ENCODE results near the gene RNF151.
A peak's percentile ranks its signal among the peaks of the same experiment; 100 is the strongest.

RNF151 gene

GRCh38 chr16:1993731-1994131, 27.1 kb downstream of the RNF151 start:
- no peak for DNase-seq

DNA sequence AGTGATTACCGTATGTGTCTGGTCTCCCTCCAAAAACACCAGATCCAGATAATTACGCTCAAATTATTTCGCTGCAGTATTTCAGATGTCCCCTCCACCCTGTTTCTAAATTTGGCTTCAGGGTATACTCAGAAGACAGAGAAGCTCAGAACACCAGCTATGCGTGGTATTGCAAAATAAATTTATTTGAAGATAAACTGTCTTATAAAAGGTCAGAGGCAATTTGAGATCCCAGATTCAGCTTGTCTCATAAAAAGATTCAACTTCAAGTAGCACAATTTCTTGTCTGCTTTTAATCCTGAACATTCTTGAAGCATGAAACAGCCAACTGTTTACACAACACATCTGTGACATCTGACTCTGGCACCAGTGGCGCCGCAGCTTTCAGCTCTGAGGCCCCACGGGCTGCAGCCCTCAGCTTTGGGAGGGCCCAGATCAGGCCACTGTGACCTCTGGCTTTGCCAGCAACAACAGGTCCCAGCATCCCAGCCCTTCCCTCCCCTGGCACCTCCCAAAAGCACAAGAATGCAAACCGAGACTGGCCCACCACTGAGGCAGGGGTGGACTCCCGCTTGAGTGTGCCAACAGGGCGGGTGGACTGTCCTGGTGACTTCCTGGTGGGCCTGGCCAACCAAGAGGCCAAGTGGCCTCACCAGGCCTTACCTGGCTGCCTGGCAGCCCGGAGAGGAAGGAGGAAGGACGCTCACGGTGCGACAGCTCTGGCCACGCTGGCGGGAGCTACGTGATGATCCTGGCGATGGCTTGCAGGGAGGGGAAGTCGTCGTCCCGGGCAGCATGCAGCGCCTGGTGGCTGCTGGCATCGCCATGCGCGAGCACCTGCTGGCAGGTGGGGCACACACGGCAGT, 31.1 kb downstream of the RNF151 start:
- DNase-seq: no peak

DNA sequence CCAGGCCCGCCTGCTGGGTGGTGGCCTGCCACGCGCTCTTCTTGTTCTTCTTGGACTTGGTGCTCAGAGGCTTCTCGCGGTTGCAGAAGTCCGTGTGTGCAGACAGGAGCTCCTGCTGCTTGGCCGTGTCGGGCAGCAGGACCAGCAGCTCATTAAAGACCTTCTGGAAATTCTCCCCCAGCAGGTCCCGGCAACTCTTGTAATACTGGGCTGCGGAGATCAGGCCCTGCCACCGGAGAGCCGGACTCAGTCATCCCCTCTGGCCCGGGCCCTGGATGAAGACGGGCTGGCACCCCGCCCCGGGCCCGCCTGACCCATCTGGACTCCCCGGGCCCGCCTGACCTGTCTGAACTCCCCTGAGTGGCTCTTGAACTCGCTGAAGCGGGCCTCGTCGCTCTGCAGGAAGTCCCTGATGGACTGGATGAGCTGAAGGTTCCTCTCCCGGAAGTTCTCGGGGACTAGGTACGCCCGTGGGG, 31.7 kb downstream of the RNF151 start:
- no peak for DNase-seq

- no peak for DNase-seq
These were observed 32.5 kb downstream of the RNF151 start for GRCh38 chr16:1998852-1999801.

- DNase-seq: no peak
These were observed 33.3 kb downstream of the RNF151 start for GRCh38 chr16:1999866-2000514.

DNA sequence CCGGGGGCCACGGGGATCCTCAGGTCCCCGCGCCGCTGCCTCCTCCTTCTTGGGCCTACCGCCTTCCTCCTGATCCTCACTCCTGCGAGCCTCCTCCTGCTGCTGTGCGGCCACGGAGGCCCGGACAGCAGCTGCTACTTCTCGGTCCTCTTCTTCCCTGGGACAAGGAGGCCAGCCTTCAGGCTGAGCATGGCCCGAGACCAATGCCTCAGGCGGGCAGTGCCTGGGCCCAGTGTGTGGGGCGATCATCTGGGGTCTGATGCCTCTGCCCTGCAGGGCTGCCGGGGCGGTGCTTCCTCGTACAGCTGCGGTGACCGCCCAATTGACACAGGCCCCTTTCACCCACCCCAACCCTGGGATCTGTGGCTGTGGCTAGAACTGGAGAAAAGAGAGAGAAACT, 34.4 kb downstream of the RNF151 start:
- no peak for DNase-seq

- no peak for DNase-seq
These were observed 35.0 kb downstream of the RNF151 start for GRCh38 chr16:2001456-2002355.

- no peak for DNase-seq
These were observed 36.0 kb downstream of the RNF151 start for GRCh38 chr16:2002406-2003230.

- DNase-seq: no peak
These were observed 36.7 kb downstream of the RNF151 start for GRCh38 chr16:2003231-2003826.

GRCh38 chr16:2003827-2004641, 37.4 kb downstream of the RNF151 start:
- peak; percentile 87 for DNase-seq

DNA sequence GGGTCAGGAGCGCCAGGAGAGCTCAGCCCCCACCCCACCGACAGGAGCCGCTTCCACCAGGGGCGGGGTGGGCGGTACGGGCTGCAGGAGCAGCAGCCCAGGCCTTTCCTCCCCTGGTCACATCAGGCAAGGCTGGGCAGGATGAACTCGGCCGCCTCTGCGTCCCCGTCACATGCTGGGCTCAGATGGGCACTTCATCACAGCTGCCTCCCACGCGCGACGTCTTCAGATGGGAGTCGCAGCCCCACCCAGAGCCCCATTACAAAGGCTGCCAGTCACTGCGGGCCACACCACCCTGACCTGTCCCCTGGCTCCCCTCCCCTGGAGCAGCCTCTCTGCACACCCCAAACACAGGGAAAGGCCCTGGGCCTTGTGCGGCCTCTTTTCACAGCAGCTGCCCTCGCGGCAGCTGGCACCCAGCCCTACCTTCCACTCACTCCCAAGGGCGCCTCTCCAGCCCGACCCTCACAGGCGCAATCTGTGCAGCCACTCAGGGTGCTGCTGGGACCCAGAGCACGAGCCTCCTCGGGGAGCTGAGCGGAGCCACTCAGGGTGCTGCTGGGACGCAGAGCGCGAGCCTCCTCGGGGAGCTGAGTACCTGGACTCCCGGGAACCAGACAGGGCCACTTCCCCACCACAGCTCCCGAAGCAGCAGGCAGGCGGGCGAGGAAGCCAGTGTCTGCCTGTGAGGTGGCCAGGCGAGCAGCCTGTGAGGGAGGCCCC, 38.3 kb downstream of the RNF151 start:
- DNase-seq: peak; percentile 68

DNA sequence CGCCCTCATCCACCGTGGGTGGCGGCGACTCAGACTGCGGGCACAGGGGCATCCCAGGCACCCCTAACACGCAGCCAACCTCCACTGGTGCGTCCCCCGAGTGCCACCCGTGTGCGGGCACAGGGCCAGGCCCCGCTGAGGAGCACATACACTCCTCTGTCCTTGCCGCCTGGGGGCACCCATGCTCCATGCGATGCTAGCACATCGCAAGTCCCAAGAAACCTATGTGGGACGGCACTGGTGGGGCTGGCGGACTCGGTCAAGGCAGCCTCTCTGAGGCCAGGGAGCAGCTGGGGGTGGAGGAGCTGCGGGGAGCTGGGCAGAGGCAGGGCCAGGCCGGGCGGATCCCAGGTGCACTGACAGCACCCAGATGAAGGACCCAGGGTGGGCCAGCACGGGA, 39.0 kb downstream of the RNF151 start:
- DNase-seq: peak; percentile 15

DNA sequence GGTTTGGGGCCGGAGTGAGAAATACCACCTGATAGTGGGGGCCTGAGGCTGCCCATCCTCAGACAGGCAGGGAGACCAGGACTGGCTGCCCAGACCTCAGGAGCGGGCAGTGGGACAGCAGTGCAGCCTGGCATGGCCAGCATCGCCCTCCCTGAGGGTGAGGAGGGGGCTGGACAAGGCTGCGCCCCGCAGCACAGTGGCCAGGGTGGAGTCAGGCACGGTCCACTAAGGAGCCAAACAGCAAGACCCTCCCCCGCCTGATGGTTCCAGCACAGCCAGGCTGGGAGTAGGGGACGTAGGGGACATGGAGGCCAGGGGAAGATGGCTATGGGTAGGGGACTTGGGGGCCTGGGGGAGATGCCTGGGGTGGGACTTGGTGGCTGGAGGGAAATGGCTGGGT, 39.7 kb downstream of the RNF151 start:
- no peak for DNase-seq

DNA sequence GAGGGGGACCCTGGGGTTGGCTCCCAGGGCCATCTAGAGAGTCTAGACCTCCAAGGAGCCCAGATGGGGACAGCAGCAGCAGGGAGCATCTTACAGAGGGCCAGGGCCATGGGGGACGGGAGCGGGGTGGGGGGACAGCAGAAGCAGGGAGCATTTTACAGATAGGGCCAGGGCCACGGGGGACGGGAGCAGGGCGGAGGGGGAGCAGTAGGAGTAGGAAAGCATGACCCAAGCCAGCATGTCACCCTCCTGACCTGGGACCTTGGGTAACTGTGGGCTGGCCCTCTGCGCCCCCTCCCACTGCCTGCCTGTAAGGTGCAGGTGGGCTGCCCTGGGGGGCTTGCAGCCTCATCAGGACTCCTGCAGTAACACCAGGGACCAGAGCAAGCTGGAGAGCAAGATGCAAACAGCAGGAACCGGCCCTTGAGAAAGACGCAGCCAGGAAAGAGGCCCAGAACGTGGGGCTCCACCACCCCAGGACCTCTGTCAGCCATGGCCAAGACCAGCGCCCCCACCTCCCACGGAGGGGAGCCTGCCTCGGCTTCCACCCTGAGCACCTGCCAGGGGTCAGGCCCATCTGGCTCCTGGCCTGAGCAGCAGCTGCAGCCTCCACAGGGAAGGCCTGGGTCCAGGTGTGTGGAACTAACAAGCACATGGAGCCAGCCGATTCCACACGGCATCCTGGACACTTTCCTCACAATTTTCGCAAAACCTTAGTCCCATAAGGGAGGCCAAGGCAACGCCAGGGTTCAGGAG, 40.6 kb downstream of the RNF151 start:
- DNase-seq: no peak

DNA sequence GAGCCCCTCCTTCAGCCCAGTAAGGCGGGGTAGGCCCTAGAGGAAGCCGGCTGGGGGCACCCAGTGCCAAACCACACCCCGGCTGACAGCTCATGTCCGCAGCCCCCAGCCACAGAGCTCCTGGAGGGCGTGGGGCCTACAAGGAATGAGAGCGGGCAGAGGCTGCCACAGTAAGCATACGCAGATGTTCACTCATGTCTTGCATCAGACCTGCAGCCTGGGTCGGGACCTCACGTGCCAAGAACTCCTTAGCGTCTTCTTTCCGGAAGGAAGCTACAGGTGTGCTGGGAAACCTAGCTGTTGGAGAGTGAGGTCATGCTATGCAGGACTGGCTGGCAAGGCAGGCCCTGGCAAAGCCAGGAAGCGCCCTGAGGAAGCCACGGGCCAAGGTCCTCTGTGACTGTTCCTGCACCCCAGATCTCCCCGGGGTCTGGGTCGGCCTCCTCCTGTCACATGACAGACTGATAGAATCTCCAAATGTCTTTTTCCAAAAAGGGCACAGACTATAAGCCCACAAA, 41.4 kb downstream of the RNF151 start:
- DNase-seq: no peak

DNA sequence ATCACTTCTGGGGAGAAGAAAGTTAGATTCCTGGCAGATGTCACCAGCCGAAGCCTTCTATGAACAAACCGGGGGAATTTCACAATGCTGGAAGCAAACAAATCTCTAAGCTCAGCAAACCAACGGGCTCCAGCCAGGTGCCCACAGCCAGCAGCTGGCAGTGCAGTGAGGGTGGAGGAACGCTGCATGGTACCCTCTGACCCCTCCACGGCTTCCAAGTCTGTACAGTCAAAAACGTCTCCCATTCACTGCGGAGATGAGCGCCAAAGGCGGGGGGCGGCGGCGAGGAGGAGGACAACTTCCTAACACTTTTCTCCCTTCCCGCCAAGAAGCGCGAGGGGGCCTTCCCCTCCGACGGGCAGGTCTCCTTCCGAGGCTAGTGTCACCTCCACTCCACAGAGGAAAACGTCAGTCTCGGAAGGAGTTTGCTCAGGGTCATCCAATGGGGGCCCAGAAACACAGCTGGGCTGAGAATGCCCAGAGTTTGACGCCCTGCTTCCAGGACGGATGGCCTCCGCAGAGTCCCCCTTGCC, 42.0 kb downstream of the RNF151 start:
- no peak for DNase-seq

- DNase-seq: no peak
These were observed 42.6 kb downstream of the RNF151 start for GRCh38 chr16:2009164-2009711.
